ENCODE data around the gene PCDH1. TPM values are rescaled to one million over a fixed set of nuclear protein-coding genes. Genes with fewer than 3 reads are reported as not detected.

PCDH1 gene
- total RNA-seq, 2 donors from 2014 or later, result 24.9 to 31.3 TPM

DNA sequence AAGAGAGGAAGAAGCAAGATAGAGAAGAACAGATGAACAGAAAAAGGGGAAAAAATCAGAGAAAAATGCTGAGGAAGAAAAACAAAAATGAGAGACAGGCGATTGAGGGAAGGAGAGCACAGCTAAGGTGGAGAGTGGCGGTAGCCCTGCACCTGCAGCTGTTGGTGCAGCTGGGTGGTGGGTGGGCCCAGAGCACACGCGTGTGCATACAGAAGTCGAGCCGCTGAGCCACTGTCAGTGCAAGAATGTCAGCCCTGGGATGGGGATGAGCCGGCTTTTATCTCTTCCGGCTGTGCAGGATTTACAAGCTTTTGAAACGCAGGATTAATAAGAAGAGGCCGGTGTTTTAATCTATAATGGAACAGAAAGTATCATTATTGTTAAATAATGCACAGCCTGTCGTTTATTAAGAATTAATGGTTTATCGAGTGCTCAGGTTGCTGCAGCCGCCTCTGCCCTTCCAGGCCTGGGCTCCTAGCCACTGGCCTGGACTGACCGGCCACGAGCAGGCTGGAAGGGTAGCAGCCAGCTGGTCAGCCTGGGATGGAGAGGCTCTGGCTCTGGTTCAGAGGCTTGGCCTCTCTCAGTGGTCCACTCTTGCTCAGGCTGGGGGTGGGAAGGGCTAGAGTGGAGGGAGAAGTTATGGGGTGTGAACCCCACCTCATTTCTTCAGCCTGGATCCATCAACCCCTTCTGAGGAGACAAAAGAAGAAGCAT is 68.7 kb downstream of the PCDH1 start:
- H3K36me3 ChIP-seq (replicated peaks in 1 of 2; ENCODE audit: insufficient read depth in 1 of 2, low read depth in 2 of 2), result no peaks in the 10 kb centered on the region
- H3K4me1 ChIP-seq, result peaks cover 6% of the 10 kb centered on the region
- no peaks in the 10 kb centered on the region for H3K27me3 ChIP-seq
- intact Hi-C loops (cut with DNase I), result no loop called here
- DNase-seq (no peak), ATAC-seq (no peak)
- H3K9me3 ChIP-seq, result no peaks in the 10 kb centered on the region
- WGBS, 2 donors, result 69 to 74% methylated on average over 14 to 15 of the region's 15 CpGs
- no peak for TF ChIP-seq CTCF (IDR thresholded peaks at IDR 0.05)
- H3K4me3 ChIP-seq, result no peak overlapping the region
- no peak overlapping the region for H3K27ac ChIP-seq

GRCh38 chr5:141808857-141809256 is 69.4 kb downstream of the PCDH1 start:
- ATAC-seq (no peak), DNase-seq (no peak)
- H3K27me3 ChIP-seq, result no peaks in the 10 kb centered on the region
- WGBS, 2 donors, result 63 to 67% methylated on average over 2 of the region's 2 CpGs
- no peak overlapping the region for H3K27ac ChIP-seq
- H3K36me3 ChIP-seq (replicated peaks in 1 of 2; ENCODE audit: insufficient read depth in 1 of 2, low read depth in 2 of 2), result no peaks in the 10 kb centered on the region
- TF ChIP-seq POLR2A (IDR thresholded peaks at IDR 0.05) (no peak), CTCF (IDR thresholded peaks at IDR 0.05) (no peak)
- H3K4me1 ChIP-seq, result peaks cover 6% of the 10 kb centered on the region
- H3K9me3 ChIP-seq, result no peaks in the 10 kb centered on the region
- H3K4me3 ChIP-seq, result no peak overlapping the region
- intact Hi-C loops (cut with DNase I), result no loop called here

DNA sequence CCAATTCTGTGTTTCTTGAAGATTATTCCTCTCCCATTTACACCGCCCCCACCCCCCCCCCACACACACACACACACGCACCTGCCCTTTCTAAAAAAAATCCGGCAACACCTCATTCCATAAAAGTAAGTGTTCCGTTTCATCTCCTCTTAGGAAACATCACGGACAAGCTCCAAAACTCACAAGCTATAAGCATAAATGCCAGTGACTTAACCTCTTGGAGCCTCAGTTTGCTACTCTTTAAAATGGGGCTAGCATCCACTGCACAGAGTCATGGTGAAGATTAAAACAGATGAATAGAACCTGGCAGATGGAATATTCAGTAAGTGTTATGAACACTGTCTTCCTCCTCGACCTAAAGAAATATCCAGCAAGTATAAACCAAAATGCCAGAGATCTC is 70.5 kb downstream of the PCDH1 start:
- H3K4me1 ChIP-seq, result peaks cover 6% of the 10 kb centered on the region
- no peaks in the 10 kb centered on the region for H3K36me3 ChIP-seq (replicated peaks in 1 of 2; ENCODE audit: insufficient read depth in 1 of 2, low read depth in 2 of 2)
- WGBS, 2 donors, result 60 to 72% methylated on average over 6 of the region's 6 CpGs
- no peak overlapping the region for H3K27ac ChIP-seq
- TF ChIP-seq POLR2A (IDR thresholded peaks at IDR 0.05) (no peak), CTCF (IDR thresholded peaks at IDR 0.05) (no peak)
- no peak for ATAC-seq
- H3K27me3 ChIP-seq, result no peaks in the 10 kb centered on the region
- intact Hi-C loops (cut with DNase I), result no loop called here
- no peaks in the 10 kb centered on the region for H3K9me3 ChIP-seq
- no peak for DNase-seq
- H3K4me3 ChIP-seq, result no peak overlapping the region

DNA sequence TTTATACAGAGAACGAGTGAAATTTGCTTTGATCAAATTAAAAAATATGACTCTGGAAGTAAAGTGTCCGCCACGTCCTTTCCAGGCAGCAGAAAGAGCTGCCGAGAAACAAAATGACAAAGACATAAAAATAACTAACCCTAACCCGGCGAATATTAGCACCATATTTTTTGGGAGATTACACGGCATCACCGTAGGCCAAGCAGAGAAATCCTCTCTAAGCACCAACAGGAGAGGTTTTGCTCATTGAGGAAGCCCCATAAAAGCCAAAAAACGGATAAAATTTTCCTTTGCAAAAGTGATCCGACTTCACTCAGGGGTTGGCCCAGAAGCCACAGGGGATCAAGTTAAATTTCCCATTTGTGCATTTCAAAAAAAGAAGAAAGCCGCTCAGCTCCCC is 70.9 kb downstream of the PCDH1 start:
- TF ChIP-seq CTCF (IDR thresholded peaks at IDR 0.05) (no peak), POLR2A (IDR thresholded peaks at IDR 0.05) (no peak)
- intact Hi-C loops (cut with DNase I), result no loop called here
- Histone ChIP-seq H3K4me1 (peaks cover 6% of the 10 kb centered on the region), H3K36me3 (replicated peaks in 1 of 2; ENCODE audit: insufficient read depth in 1 of 2, low read depth in 2 of 2) (no peaks in the 10 kb centered on the region), H3K27me3 (no peaks in the 10 kb centered on the region), H3K27ac (no peak overlapping the region), H3K9me3 (no peaks in the 10 kb centered on the region), H3K4me3 (no peak overlapping the region)
- whole genome bisulfite sequencing, 2 donors, result 71 to 75% methylated on average over 11 of the region's 11 CpGs
- DNase-seq (no peak), ATAC-seq (no peak)

DNA sequence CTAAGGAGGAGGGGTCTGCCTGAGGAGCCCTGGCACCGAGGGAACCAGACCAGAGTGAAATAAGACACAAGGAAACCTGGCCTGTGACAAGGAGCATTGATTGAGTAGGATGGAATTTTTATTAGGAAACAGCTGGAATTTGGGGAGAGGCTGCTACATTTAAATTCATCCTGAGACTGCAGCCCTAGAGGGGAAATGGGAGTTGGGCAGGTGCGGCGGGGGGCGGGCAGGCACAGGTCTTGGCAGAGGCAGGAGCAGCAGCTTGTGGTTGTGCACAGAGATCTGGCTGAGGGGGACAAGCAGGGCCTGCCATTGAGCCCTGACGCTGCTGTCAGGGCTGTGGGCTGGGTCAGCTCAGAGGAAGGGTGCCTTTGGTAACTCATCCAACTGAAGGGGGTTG is 71.6 kb downstream of the PCDH1 start:
- H3K4me1 ChIP-seq, result peaks cover 3% of the 10 kb centered on the region
- H3K4me3 ChIP-seq, result no peak overlapping the region
- no peaks in the 10 kb centered on the region for H3K9me3 ChIP-seq
- TF ChIP-seq CTCF (IDR thresholded peaks at IDR 0.05), result no peak
- no peak for TF ChIP-seq POLR2A (IDR thresholded peaks at IDR 0.05)
- no peak for DNase-seq
- intact Hi-C loops (cut with DNase I), result no loop called here
- WGBS, 2 donors, result 47 to 65% methylated on average over 5 of the region's 5 CpGs
- H3K36me3 ChIP-seq (replicated peaks in 1 of 2; ENCODE audit: insufficient read depth in 1 of 2, low read depth in 2 of 2), result no peaks in the 10 kb centered on the region
- H3K27ac ChIP-seq, result peak overlapping the region in 2 of 4 donors; percentile 21 to 27
- no peaks in the 10 kb centered on the region for H3K27me3 ChIP-seq
- no peak for ATAC-seq

All from body of pancreas (tissue), 4 donors.